ENCODE data around the gene ABCA4. TPM values are rescaled to one million over a fixed set of nuclear protein-coding genes. Genes with fewer than 3 reads are reported as not detected.

ABCA4 gene
- polyA plus RNA-seq, 6 donors from 2014 or later, result not detected

GRCh38 chr1:94106716-94107115 lies 14.2 kb downstream of the ABCA4 start:
- no peak for DNase-seq

GRCh38 chr1:94105957-94106529 lies 14.9 kb downstream of the ABCA4 start:
- peaks cover 0 to 13% of the 10 kb centered on the region in 2 donors for H3K36me3 Mint-ChIP-seq
- H3K4me1 Mint-ChIP-seq, result peaks cover 0 to 5% (median 0%) of the 10 kb centered on the region in 3 donors
- ATAC-seq (ENCODE audit: low read depth in 2 of 2) (no peak), DNase-seq (no peak)
- no peak overlapping the region for H3K27ac Mint-ChIP-seq
- H3K27me3 Mint-ChIP-seq, result peaks cover 51 to 57% (median 57%) of the 10 kb centered on the region in 3 donors
- peaks cover 0 to 5% (median 0%) of the 10 kb centered on the region in 7 donors for H3K9me3 Mint-ChIP-seq
- no peak overlapping the region for H3K4me3 Mint-ChIP-seq

More at GRCh38 chr1:94106716-94107115, 14.2 kb downstream of the ABCA4 start:
- peaks cover 0 to 5% (median 0%) of the 10 kb centered on the region in 3 donors for H3K4me1 Mint-ChIP-seq
- peaks cover 0 to 5% (median 0%) of the 10 kb centered on the region in 7 donors for H3K9me3 Mint-ChIP-seq
- H3K27ac Mint-ChIP-seq, result no peak overlapping the region
- H3K27me3 Mint-ChIP-seq, result peaks cover 48 to 57% (median 56%) of the 10 kb centered on the region in 3 donors
- H3K4me3 Mint-ChIP-seq, result no peak overlapping the region
- no peak for ATAC-seq (ENCODE audit: low read depth in 2 of 2)
- H3K36me3 Mint-ChIP-seq, result peaks cover 0 to 13% of the 10 kb centered on the region in 2 donors

- Mint-ChIP-seq H3K27ac (no peak overlapping the region), H3K27me3 (peaks cover 54 to 59% (median 57%) of the 10 kb centered on the region in 3 donors)
- no peak for ATAC-seq (ENCODE audit: low read depth in 2 of 2)
Observed at GRCh38 chr1:94105581-94105952, 15.4 kb downstream of the ABCA4 start.

GRCh38 chr1:94104776-94105580 lies 16.0 kb downstream of the ABCA4 start:
- Mint-ChIP-seq H3K4me3 (peak overlapping the region in 1 of 8 donors; percentile 43), H3K4me1 (peaks cover 0 to 5% (median 0%) of the 10 kb centered on the region in 3 donors), H3K36me3 (peaks cover 0 to 13% of the 10 kb centered on the region in 2 donors), H3K9me3 (peaks cover 0 to 5% (median 0%) of the 10 kb centered on the region in 7 donors), H3K27me3 (peaks cover 58 to 65% (median 61%) of the 10 kb centered on the region in 3 donors), H3K27ac (no peak overlapping the region)
- DNase-seq (no peak), ATAC-seq (ENCODE audit: low read depth in 2 of 2) (no peak)

More at GRCh38 chr1:94105581-94105952, 15.4 kb downstream of the ABCA4 start:
- Mint-ChIP-seq H3K36me3 (peaks cover 0 to 13% of the 10 kb centered on the region in 2 donors), H3K9me3 (peaks cover 0 to 5% (median 0%) of the 10 kb centered on the region in 7 donors), H3K4me1 (peaks cover 0 to 5% (median 0%) of the 10 kb centered on the region in 3 donors), H3K4me3 (no peak overlapping the region)
- no peak for DNase-seq

GRCh38 chr1:94104127-94104684 lies 16.7 kb downstream of the ABCA4 start:
- Mint-ChIP-seq H3K4me3 (no peak overlapping the region), H3K27ac (no peak overlapping the region), H3K27me3 (peaks cover 56 to 66% (median 63%) of the 10 kb centered on the region in 3 donors), H3K36me3 (peaks cover 0 to 13% of the 10 kb centered on the region in 2 donors), H3K9me3 (peaks cover 0 to 5% (median 0%) of the 10 kb centered on the region in 7 donors), H3K4me1 (peaks cover 0 to 5% (median 0%) of the 10 kb centered on the region in 3 donors)
- DNase-seq (no peak), ATAC-seq (ENCODE audit: low read depth in 2 of 2) (no peak)

GRCh38 chr1:94103608-94104007 lies 17.3 kb downstream of the ABCA4 start:
- no peak for ATAC-seq (ENCODE audit: low read depth in 2 of 2)
- peaks cover 56 to 64% (median 63%) of the 10 kb centered on the region in 3 donors for H3K27me3 Mint-ChIP-seq
- no peak overlapping the region for H3K4me3 Mint-ChIP-seq
- no peak overlapping the region for H3K27ac Mint-ChIP-seq
- H3K4me1 Mint-ChIP-seq, result peaks cover 0 to 5% (median 0%) of the 10 kb centered on the region in 3 donors
- H3K36me3 Mint-ChIP-seq, result peaks cover 0 to 13% of the 10 kb centered on the region in 2 donors
- H3K9me3 Mint-ChIP-seq, result peaks cover 0 to 5% (median 0%) of the 10 kb centered on the region in 7 donors
- DNase-seq, result no peak

GRCh38 chr1:94101613-94102525 lies 19.1 kb downstream of the ABCA4 start:
- no peak for DNase-seq
- no peak overlapping the region for H3K4me3 Mint-ChIP-seq
- no peak overlapping the region for H3K27ac Mint-ChIP-seq

GRCh38 chr1:94100785-94101612 lies 19.9 kb downstream of the ABCA4 start:
- Mint-ChIP-seq H3K27ac (no peak overlapping the region), H3K36me3 (no peaks in the 10 kb centered on the region), H3K4me3 (no peak overlapping the region), H3K9me3 (no peaks in the 10 kb centered on the region), H3K27me3 (peaks cover 40 to 43% (median 41%) of the 10 kb centered on the region in 3 donors), H3K4me1 (peaks cover 0 to 5% (median 0%) of the 10 kb centered on the region in 3 donors)
- ATAC-seq (ENCODE audit: low read depth in 2 of 2) (no peak), DNase-seq (no peak)

More at GRCh38 chr1:94101613-94102525, 19.1 kb downstream of the ABCA4 start:
- no peaks in the 10 kb centered on the region for H3K36me3 Mint-ChIP-seq
- peaks cover 46 to 47% (median 47%) of the 10 kb centered on the region in 3 donors for H3K27me3 Mint-ChIP-seq
- ATAC-seq (ENCODE audit: low read depth in 2 of 2), result peak; percentile 14 to 61
- H3K4me1 Mint-ChIP-seq, result peaks cover 0 to 5% (median 0%) of the 10 kb centered on the region in 3 donors
- no peaks in the 10 kb centered on the region for H3K9me3 Mint-ChIP-seq

GRCh38 chr1:94100129-94100784 lies 20.7 kb downstream of the ABCA4 start:
- Mint-ChIP-seq H3K36me3 (no peaks in the 10 kb centered on the region), H3K9me3 (no peaks in the 10 kb centered on the region), H3K4me3 (no peak overlapping the region), H3K4me1 (peaks cover 0 to 1% (median 0%) of the 10 kb centered on the region in 3 donors), H3K27ac (no peak overlapping the region), H3K27me3 (peaks cover 38 to 42% (median 40%) of the 10 kb centered on the region in 3 donors)
- no peak for ATAC-seq (ENCODE audit: low read depth in 2 of 2)
- DNase-seq, result no peak

GRCh38 chr1:94099303-94099702 lies 21.6 kb downstream of the ABCA4 start:
- H3K36me3 Mint-ChIP-seq, result no peaks in the 10 kb centered on the region
- DNase-seq, result no peak
- H3K4me1 Mint-ChIP-seq, result peaks cover 0 to 4% (median 2%) of the 10 kb centered on the region in 3 donors

GRCh38 chr1:94098585-94099111 lies 22.3 kb downstream of the ABCA4 start:
- H3K36me3 Mint-ChIP-seq, result no peaks in the 10 kb centered on the region
- ATAC-seq (ENCODE audit: low read depth in 2 of 2) (no peak), DNase-seq (no peak)
- H3K27ac Mint-ChIP-seq, result no peak overlapping the region
- peak overlapping the region in 1 of 8 donors; percentile 33 for H3K4me3 Mint-ChIP-seq
- peaks cover 0 to 10% (median 7%) of the 10 kb centered on the region in 3 donors for H3K4me1 Mint-ChIP-seq
- peaks cover 29 to 32% (median 32%) of the 10 kb centered on the region in 3 donors for H3K27me3 Mint-ChIP-seq
- H3K9me3 Mint-ChIP-seq, result no peaks in the 10 kb centered on the region

More at GRCh38 chr1:94099303-94099702, 21.6 kb downstream of the ABCA4 start:
- Mint-ChIP-seq H3K9me3 (no peaks in the 10 kb centered on the region), H3K4me3 (no peak overlapping the region), H3K27ac (no peak overlapping the region), H3K27me3 (peaks cover 32 to 33% (median 33%) of the 10 kb centered on the region in 3 donors)
- ATAC-seq (ENCODE audit: low read depth in 2 of 2), result no peak

Data from naive B cell (primary cell).